ENCODE data around the gene PLXDC2.

DNA sequence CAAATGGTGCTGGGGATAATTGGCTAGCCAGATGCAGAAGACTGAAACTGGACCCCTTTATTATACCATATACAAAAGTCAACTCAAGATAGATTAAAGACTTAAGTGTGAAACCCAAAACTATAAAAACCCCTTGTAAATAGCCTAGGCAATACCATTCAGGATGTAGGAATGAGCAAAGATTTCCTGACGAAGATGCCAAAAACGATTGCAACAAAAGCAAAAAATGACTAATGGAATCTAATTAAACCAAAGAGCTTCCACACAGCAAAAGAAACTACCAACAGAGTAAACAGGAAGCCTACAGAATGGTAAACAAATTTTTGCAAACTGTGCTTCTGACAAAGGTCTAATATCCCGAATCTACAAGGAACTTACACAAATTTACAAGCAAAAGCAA is 30.9 kb upstream of the PLXDC2 start:
- TF ChIP-seq, protein P1, sequence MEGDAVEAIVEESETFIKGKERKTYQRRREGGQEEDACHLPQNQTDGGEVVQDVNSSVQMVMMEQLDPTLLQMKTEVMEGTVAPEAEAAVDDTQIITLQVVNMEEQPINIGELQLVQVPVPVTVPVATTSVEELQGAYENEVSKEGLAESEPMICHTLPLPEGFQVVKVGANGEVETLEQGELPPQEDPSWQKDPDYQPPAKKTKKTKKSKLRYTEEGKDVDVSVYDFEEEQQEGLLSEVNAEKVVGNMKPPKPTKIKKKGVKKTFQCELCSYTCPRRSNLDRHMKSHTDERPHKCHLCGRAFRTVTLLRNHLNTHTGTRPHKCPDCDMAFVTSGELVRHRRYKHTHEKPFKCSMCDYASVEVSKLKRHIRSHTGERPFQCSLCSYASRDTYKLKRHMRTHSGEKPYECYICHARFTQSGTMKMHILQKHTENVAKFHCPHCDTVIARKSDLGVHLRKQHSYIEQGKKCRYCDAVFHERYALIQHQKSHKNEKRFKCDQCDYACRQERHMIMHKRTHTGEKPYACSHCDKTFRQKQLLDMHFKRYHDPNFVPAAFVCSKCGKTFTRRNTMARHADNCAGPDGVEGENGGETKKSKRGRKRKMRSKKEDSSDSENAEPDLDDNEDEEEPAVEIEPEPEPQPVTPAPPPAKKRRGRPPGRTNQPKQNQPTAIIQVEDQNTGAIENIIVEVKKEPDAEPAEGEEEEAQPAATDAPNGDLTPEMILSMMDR (IDR thresholded peaks at IDR 0.05; ENCODE audit: low read length): no peak
- no peak for TF ChIP-seq EZH2 (IDR thresholded peaks at IDR 0.05; ENCODE audit: borderline replicate concordance, low read length)
